GM20431 (cell line): ENCODE results near the gene GNB4.

Source experiments
- in situ Hi-C: fragments of 300-500 bp; cut with MseI, MboI; formaldehyde crosslinking; loops from one replicate; pipeline ENCODE4 v1.15.0; 2020; ENCODE audit warnings: low sequenced_read_pairs; ENCODE audit not compliant: unreplicated experiment

The GNB4 gene

DNA sequence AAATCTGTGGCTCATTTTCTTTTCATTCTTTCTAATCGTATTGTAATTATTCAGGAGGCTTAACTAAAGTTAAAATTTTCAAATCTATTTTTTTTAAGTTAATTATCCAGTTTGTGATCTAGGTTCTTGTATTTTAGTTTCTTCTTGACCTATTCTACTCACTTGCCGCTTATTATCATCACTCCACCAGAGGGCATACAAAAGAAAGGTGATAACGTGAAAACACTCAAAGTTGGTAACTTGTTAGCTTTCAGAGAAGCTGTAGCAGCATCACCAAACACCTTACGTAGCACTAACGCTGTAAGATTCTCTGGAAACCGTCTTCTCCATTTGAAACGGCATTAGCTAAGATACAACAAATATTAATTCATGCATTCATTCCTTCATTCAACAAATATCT lies 4.8 kb downstream of the GNB4 start:
- in situ Hi-C loops, result no loop called here

DNA sequence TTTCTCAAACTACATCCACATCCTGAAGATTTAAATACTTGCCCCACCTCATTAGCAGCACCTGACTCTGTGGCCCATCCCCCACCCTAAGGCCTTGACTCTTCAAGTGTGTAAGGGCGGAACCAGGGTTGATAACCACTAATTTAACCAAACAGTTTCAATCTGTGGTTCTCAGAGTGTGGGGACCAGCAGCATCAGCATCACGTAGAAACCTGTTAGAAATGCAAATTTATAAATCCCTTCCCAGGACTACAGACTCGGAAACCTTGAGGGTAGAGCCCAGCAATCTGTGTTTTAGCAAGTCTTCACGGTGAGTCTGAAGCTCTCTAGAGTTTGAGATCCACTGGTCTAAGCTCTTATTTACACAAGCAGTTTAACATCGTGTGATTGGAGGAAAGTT lies 12.4 kb downstream of the GNB4 start:
- in situ Hi-C loops, result no loop called here

DNA sequence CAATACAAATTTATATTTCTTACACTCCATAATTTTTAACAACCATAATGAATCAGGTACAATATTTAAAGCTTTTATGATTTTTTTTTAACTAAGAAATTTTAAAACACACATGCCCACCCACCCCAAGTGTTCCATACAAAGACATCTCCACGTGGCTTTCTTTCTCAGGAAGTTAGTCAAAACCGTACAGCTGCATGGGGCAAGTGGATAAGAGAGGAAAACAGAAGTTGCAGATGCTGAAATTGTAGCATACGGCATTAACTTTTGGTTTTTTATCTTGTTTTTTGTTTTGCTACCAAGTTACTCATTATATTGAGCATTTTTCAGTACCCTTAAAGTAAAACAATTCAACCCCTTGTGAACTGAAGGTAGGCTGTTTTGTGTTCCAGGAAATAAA lies 14.8 kb downstream of the GNB4 start:
- in situ Hi-C loops, result no loop called here

DNA sequence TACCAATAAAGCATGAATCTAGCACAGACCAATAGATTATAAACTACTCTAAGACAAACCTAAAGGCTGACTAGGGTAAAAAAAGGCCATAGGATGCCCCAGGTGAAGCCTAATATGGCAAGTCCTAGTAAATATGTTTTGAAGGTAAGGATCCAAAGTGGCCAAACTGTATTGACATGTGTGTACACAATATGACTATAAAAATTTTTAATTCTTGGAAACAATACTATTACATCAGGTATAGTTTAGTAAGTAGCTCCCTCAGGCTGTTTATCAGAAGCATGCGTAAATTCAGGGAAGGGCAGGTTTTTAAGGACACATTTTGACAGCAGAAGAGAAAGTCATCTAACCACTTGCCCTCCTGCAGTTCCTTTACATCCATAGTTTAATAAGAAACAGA lies 18.8 kb downstream of the GNB4 start:
- in situ Hi-C loops, result no loop called here

DNA sequence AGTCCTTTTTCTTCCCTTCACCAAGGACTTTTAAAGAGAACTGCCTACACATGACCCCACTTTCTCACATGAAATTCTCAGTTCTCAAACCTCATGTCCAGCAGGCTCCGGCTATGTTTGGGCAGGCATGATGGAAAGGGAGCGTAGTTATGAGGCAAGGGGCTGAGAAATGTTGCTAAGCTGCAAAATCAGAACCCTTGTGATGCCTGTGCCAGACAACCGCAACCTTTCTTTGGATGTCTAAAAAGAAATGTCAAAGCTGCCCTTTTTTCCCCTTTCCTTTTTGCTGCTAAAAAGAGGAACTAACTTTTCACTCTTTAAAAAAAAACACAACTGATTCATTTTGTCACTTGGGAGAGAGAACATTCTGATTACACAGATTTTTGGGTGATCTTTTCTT lies 19.2 kb downstream of the GNB4 start:
- in situ Hi-C loops, result no loop called here

DNA sequence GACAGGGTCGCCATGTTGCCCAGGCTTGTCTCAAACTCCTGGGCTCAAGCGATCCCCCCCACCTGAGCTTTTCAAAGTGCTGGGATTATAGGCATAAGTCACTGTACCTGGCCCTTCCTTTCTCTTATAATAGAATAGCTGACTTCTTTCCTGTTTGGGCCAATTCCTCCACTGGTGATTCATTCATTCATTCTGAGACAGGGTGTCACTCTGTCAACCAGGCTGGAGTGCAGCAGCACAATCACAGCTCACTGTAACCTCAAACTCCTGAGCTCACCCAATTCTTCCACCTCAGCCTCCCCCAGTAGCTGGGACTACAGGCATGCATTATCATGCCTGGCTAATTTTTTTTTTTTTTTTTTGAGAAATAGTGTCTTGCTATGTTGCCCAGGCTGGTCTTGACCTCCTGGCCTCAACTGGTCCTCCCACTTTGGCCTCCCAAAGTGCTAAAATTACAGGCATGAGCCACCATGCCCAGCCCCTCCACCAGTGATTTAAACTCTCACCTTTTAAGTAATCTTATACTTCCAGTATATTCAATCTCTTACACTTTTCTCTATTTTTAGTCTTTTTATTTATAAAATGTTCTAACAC lies 20.9 kb downstream of the GNB4 start:
- in situ Hi-C loops, result no loop called here

DNA sequence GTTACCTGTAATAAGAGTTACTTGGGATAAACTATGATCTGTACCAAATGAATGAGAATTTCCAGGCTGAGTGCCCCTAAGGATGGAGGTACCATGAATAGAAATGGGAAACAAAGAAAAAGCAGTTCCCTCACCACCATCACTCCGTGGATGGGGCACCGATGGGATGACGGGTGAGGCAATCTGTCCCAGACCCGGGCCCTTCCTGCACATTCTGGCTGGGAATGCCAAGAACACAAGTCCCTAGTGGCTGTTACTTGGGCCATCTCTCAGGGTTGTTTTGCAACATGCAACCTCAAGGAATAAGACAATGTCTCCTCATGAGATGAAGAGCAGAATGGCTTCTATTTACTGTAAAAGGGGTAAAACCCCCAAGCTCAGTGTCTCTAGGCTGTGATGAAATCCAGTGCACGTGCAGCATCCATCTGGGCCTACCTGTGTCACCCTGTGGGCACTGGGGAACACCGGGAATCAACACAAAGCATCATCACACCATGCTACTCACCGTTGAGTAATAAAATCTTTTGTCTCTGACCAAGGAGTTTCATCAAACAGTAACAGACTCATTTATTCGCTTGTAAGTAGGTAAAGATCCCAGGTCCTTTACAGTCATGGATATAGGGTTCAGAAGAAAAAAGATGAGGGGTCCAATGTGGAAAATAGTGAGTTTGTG lies 22.3 kb downstream of the GNB4 start:
- in situ Hi-C loops, result no loop called here

DNA sequence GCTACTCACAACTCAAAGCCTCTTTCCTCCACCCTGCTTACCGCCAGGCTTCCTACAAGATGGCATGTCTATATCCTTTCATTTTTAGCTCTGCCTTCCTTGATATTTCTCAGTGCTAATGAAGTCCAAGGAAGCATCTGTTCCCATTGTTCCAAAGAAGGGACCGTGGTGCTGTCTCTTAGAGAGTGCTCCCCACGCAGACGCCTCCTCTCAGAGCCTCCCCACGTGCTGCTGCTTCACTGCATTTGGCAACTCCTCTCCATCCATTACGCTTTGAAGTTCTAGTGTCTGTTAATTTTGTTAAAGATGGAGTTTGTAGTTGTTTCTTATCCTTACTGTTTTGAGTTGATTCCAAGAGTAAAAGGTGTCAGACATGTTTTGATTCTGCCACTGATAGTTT lies 26.2 kb downstream of the GNB4 start:
- in situ Hi-C loops, result no loop called here

DNA sequence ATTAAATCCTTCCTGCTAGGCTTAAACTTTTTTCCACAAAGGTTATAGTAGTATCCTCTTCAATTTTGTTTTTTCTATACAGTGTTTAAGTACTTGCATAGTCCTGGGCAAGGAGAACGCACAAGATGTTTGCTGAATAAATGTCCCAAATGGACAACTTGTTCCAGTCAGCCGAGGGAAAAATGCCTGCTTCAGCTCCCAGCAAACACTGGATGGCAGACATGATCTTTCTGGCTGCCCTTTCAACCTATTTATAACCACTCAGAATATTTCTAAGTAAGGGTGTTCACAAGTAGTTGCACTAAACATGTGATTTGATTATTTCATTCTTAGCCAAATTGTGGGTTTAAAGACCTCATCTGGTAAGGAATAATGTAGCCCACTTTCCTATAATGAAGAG lies 29.8 kb downstream of the GNB4 start:
- in situ Hi-C loops, result no loop called here

DNA sequence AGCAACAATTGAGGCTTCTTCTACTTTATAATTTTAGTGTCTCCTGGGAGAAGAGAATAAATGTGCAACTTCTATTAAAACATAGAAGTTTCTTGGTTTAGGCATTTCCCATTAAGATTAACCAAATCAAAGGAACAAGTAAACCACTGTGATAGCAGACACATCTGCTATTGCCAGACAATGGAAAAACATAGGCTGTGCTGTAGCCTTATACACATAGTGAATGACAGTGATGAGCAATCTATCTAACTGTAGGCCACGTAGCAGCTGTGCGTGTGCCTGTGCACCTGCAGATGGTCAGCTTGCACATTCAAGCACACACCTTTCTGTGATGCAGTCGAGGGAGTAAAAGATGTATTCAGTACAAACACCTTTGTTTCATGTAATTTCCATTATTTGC lies 32.7 kb downstream of the GNB4 start:
- in situ Hi-C loops, result no loop called here

DNA sequence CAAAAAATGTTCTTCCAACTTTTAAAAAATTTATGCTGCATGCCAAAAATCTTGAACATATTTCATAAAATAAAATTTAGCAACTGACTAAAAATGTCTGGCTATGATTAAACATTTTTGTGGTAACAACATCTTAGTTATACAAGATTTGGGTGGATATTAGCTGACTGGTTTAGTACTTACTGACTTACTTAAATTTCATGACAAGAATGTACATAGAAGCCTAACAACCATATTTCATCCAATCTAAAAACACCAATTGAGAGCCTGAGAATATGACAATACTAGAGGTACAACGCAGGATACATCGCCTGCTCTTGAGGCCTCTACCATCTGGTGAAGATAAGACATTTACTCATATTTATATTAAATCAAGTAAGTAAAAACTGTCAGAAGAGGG lies 34.6 kb downstream of the GNB4 start:
- in situ Hi-C loops, result no loop called here

DNA sequence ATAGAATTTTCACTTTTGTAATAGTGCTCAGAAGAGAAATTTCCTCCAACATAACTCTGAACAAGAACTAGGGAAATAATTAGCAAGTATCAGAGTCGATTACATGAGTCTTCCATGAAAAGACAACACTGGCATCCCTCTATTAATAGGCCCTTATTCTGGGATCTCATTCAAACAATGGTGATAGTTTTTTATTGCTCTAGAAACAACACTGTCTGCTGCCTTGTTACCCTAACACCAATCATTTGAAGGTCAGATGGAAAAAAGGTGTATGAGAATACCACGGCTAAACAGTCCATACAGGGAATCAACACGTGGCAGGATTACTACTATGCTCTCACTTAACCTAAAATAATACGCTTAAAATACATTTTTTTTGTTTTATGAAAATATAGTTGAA lies 35.9 kb downstream of the GNB4 start:
- in situ Hi-C loops, result no loop called here

DNA sequence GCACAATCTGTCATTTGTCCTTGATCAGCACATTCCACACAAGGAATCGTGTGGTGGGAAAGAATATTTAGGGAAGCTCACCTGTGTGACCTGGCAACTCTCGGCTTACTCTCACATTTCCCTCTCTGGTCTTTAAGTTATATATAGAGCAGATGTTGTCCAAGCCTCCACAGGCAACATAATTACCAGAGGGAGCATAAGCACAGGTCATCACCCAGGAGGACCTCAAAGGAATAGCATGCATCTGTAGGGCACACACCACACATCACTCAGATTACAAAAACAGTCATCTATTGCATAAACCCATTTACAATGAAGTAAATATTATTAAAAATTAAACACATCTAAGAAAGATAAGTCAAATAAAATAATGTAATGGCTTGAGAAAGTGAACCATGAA lies 36.5 kb downstream of the GNB4 start:
- in situ Hi-C loops, result no loop called here

DNA sequence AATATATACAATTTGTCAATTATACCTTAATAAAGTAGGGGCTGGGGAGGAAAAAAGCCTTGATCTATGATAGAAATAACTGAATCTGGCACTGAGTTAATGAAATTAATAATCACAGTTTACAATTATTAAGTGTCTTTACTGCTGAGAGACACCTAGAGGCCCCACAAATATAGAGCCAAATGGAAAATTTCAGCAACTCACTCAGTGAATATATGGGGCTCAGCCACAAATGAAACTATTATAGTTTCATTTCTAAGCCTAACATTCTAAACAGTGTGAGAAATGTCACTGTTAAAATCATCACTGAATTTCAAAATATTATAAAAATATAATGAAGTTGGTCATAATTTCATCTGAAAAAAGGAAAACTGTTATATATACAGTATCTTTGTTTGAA lies 40.3 kb downstream of the GNB4 start:
- in situ Hi-C loops, result no loop called here

DNA sequence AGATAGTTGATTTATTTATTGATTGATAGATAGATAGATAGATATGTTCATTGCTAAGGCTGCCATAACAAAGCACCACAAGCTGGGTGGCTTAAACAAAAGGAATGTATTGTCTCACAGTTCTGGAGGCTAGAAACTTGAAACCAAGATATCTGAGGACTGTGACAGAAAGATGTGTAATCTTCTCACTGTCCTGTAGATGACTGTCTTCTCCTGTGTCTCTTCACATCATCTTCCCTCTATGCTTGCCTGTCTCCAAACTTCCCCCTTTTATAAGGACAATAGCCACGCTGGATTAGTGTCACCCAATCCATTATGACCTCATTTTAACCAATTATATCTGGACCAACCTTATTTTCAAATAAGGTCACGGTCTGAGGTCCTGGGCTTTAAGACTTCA lies 40.9 kb downstream of the GNB4 start:
- in situ Hi-C loops, result no loop called here

DNA sequence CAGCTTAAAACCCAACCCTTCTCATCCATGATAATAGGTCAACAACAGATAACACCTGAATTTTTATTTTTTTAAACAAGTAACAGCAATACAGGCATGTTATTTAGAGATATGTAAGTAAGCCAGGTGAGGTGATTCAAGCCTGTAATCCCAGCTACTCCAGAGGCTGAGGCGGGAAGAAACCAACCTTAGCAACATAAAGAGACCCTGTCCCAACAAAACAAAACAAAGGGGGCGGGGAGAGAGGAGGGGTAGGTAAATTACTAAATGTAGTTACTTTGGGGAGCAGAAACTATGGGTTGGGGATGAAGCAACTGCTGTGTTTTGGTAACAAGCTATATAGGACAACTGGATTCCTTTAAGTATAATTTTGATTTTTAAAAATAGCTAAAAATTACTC lies 47.0 kb downstream of the GNB4 start:
- in situ Hi-C loops, result no loop called here

DNA sequence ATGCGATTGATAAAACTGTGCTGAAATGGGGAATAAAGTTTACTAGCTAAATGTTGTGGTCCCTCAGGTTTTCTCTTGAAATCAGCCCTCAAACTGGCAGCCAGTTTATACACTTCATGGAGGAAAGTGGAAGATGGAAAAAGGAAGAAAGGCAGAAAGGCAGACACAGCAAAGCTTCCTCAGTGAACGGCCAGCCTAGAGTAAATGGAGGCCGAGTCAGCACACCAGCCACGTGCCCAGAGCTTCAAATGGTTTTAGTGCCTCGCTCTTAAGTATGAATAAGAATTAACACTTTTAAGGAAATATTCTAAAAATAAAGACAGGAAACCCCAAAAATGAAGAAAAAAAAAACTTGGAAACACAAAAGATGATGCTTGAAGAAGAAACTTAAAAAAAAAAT lies 48.3 kb downstream of the GNB4 start:
- in situ Hi-C loops, result no loop called here

DNA sequence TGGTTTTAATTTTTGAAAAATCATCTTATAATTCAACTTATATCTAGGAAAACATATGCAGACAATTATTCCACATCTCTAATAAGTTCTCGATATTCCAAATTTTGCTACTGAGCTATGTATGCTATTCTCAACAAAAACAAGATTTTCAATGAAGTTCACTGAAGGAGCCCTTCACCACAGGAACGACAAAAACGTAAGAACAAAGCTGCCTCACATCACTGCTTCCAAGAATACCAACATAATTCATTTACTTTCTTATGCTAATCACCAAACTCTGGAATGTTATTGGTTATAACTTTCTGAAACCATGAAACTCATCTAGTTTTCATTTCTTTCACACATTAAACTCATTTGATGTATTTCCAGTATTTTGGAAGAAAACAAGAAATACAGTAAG lies 49.7 kb downstream of the GNB4 start:
- in situ Hi-C loops, result no loop called here

DNA sequence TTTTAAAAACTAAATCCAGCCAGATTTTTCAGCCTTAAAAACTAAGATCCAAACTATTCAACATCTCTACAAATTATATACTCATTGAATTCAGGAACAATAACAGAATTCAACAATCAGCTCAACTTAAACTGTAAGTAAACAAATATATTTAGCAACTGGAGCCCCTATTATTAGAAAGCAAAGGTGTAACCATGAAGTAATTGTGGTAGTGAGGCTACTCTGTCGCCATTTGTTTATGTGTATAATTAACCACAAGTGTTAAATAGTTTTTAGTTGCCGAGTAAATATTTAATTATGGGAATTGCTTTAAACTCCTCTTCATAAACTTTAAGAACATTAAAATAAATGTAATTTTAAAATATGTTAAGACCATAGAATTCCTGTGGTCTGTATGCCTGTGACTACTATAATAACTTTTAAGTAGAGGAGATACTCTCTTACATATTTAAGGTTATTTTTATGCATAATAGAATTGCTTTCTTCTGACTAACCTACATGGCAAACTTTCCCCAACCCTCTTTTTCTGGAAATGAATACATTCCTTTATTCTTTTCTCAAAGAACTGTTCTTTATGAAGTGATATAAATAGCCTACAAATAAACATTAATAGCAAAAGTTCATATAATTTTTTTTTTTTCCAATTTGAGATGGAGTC lies 52.6 kb downstream of the GNB4 start:
- in situ Hi-C loops, result no loop called here

DNA sequence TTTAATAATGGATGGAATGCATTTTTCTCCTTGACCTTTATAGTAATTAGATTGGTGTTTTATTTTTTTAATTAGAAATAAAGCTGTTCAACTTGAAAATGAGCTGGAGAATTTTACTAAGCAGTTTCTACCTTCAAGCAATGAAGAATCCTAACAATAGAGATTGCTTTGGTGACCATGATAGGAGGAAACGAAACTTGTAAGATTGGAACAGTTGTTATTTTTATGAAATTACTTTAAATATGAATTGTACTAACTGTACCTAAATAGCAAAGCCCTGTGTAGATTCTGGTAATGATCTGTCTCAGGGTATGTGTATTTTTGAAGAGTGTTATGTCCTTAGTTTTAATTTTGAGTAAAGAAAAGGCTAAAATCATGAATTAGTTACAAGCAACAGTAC lies 59.4 kb downstream of the GNB4 start:
- in situ Hi-C loops, result no loop called here

DNA sequence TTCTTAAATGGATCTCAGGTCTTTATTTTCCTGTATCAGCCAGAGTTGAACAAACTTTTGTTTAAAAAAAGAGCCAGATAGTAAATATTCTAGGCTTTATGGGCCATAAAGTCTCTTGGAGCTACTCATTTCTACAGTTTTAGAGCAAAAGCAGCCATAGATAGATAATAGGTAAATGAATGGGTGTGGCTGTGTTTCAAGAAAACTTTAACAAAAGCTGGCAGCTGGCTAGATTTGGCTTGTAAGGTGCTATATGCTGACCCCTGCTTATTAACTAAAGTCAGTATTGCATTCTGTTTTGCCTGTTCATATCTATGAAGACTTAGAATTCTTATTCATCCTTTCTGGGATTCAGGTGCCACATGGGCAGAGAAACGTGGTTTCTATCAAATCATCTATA lies 74.8 kb downstream of the GNB4 start:
- in situ Hi-C loops, result no loop called here
